Motor neuron (in vitro differentiated cells): ENCODE measurements around the gene ABCG1. TPM values are rescaled to one million over a fixed set of nuclear protein-coding genes. Genes with fewer than 3 reads are reported as not detected.

Source experiments
- ATAC-seq, 8 experiments: fragments of 200-7000 bp; cut with Tn5 transposase; replicated peaks in 6 of 8; 2 replicates each; pipeline ENCODE4 v1.8.0; 2021; ENCODE audit warnings: mild to moderate bottlenecking in 8 of 8, moderate library complexity in 8 of 8
- H3K27ac ChIP-seq, 2 donors: fragments of 250-450 bp; sonication (Bioruptor Pico); 2 replicates each; pipeline ENCODE4 v1.9.0; 2021; ENCODE audit warnings: antibody characterized with exemption in 2 of 2, mild to moderate bottlenecking in 2 of 2, moderate library complexity in 1 of 2
- H3K4me1 ChIP-seq, 2 donors: fragments of 250-450 bp; sonication (Bioruptor Pico); replicated peaks in 1 of 2; 2 replicates each; pipeline ENCODE4 v1.6.1; 2021; ENCODE audit warnings: antibody characterized with exemption in 2 of 2, mild to moderate bottlenecking in 2 of 2, moderate library complexity in 1 of 2
- H3K4me3 ChIP-seq, 5 donors: fragments of 250-450 bp; sonication (Bioruptor Pico); 2 replicates each; pipeline ENCODE4 v1.9.0; 2021; ENCODE audit warnings: antibody characterized with exemption in 5 of 5, mild to moderate bottlenecking in 5 of 5, moderate library complexity in 4 of 5
- WGBS, 10 experiments: fragments of 450-650 bp; shearing (Covaris generic); methylation state at CpG; one replicate each; pipeline ENCODE4 v1.0.0; 2022; 5-methylcytosine and 5-hydroxymethylcytosine counted together
- in situ Hi-C, 9 experiments: fragments of 400-800 bp; cut with MboI; loops; one replicate each; pipeline ENCODE4 v1.15.0; 2021; ENCODE audit warnings: low sequenced_read_pairs in 9 of 9, low pct_unique_long_range_greater_than_20kb in 2 of 9; ENCODE audit not compliant: unreplicated experiment in 9 of 9
- total RNA-seq, 8 experiments: library from RNA; unstranded; fragments of 300-600 nt; gene quantifications; 2 replicates each; pipeline versions ENCODE4 v1.2.3 to v1.2.4, GENCODE V29; 2022

Gene ABCG1
- total RNA-seq, 8 experiments from 2014 or later, result 0.36 to 26.7 (median 2.8) TPM

- ATAC-seq, result peak in 1 of 8 experiments; percentile 7
- WGBS, 10 experiments, result 0 to 93% (median 83%) methylated on average over 1 to 6 of the region's 22 CpGs; no CpG with 5 or more reads in 5 of the 10 experiments
- in situ Hi-C loops, result no loop called here
- H3K4me3 ChIP-seq, result no peak overlapping the region
- H3K27ac ChIP-seq, result peak overlapping the region in 1 of 2 donors; percentile 70
- H3K4me1 ChIP-seq, result peaks cover 7 to 24% of the 10 kb centered on the region in 2 donors
These were observed 61.6 kb downstream of the ABCG1 start for GRCh38 chr21:42280356-42281180.

GRCh38 chr21:42281181-42281680 is 62.3 kb downstream of the ABCG1 start:
- ATAC-seq, result peak in 3 of 8 experiments; percentile 15 to 48 (median 21)
- in situ Hi-C loops, result no loop called here
- Histone ChIP-seq H3K4me1 (peaks cover 7 to 24% of the 10 kb centered on the region in 2 donors), H3K4me3 (no peak overlapping the region), H3K27ac (peak overlapping the region in 1 of 2 donors; percentile 70)
- 0 to 91% (median 70%) methylated on average over 1 to 8 of the region's 12 CpGs; no CpG with 5 or more reads in 5 of the 10 experiments for WGBS, 10 experiments

GRCh38 chr21:42282021-42282420 is 63.1 kb downstream of the ABCG1 start:
- H3K27ac ChIP-seq, result no peak overlapping the region
- ATAC-seq, result no peak
- 65 to 100% (median 83%) methylated on average over 1 to 4 of the region's 18 CpGs; no CpG with 5 or more reads in 6 of the 10 experiments for WGBS, 10 experiments
- in situ Hi-C loops, result no loop called here
- H3K4me3 ChIP-seq, result no peak overlapping the region
- H3K4me1 ChIP-seq, result peaks cover 7 to 24% of the 10 kb centered on the region in 2 donors

GRCh38 chr21:42282715-42283114 is 63.8 kb downstream of the ABCG1 start:
- in situ Hi-C loops, result no loop called here
- no peak for ATAC-seq
- 20 to 94% (median 41%) methylated on average over 1 to 6 of the region's 12 CpGs; no CpG with 5 or more reads in 5 of the 10 experiments for WGBS, 10 experiments
- H3K4me3 ChIP-seq, result no peak overlapping the region
- H3K4me1 ChIP-seq, result peaks cover 7 to 20% of the 10 kb centered on the region in 2 donors
- no peak overlapping the region for H3K27ac ChIP-seq

- WGBS, 10 experiments, result 12 to 82% (median 68%) methylated on average over 2 to 11 of the region's 13 CpGs; no CpG with 5 or more reads in 1 of the 10 experiments
- ATAC-seq, result no peak
These were observed 66.8 kb downstream of the ABCG1 start for GRCh38 chr21:42285569-42286245.

GRCh38 chr21:42286416-42286815 is 67.5 kb downstream of the ABCG1 start:
- Histone ChIP-seq H3K4me3 (no peak overlapping the region), H3K4me1 (peaks cover 2 to 5% of the 10 kb centered on the region in 2 donors), H3K27ac (no peak overlapping the region)
- in situ Hi-C loops, result no loop called here
- WGBS, 10 experiments, result 20 to 100% (median 83%) methylated on average over 2 to 12 of the region's 12 CpGs; no CpG with 5 or more reads in 3 of the 10 experiments
- ATAC-seq, result no peak

More at GRCh38 chr21:42285569-42286245, 66.8 kb downstream of the ABCG1 start:
- peaks cover 6 to 11% of the 10 kb centered on the region in 2 donors for H3K4me1 ChIP-seq
- in situ Hi-C loops, result no loop called here
- H3K4me3 ChIP-seq, result no peak overlapping the region
- no peak overlapping the region for H3K27ac ChIP-seq

GRCh38 chr21:42287193-42288083 is 68.5 kb downstream of the ABCG1 start:
- WGBS, 10 experiments, result 58 to 89% (median 80%) methylated on average over 1 to 20 of the region's 36 CpGs; no CpG with 5 or more reads in 1 of the 10 experiments
- H3K27ac ChIP-seq, result no peak overlapping the region
- H3K4me1 ChIP-seq, result no peaks in the 10 kb centered on the region
- in situ Hi-C loops, result no loop called here
- H3K4me3 ChIP-seq, result no peak overlapping the region
- ATAC-seq, result peak in 5 of 8 experiments; percentile 59 to 85 (median 63)

- no peak overlapping the region for H3K4me3 ChIP-seq
- WGBS, 10 experiments, result 0 to 100% (median 90%) methylated on average over 1 to 5 of the region's 5 CpGs; no CpG with 5 or more reads in 2 of the 10 experiments
- no peak overlapping the region for H3K27ac ChIP-seq
- ATAC-seq, result no peak
- H3K4me1 ChIP-seq, result no peaks in the 10 kb centered on the region
- in situ Hi-C loops, result no loop called here
These were observed 70.0 kb downstream of the ABCG1 start for GRCh38 chr21:42288962-42289361.

GRCh38 chr21:42289926-42290325 is 71.0 kb downstream of the ABCG1 start:
- Histone ChIP-seq H3K27ac (no peak overlapping the region), H3K4me1 (no peaks in the 10 kb centered on the region), H3K4me3 (no peak overlapping the region)
- WGBS, 10 experiments, result 64 to 96% (median 90%) methylated on average over 2 to 12 of the region's 18 CpGs; no CpG with 5 or more reads in 1 of the 10 experiments
- in situ Hi-C loops, result no loop called here
- no peak for ATAC-seq

- ATAC-seq, result peak in 2 of 8 experiments; percentile 21 to 97
- Histone ChIP-seq H3K4me3 (no peak overlapping the region), H3K27ac (no peak overlapping the region), H3K4me1 (no peaks in the 10 kb centered on the region)
- 0 to 100% (median 30%) methylated on average over 1 to 2 of the region's 3 CpGs; no CpG with 5 or more reads in 1 of the 10 experiments for WGBS, 10 experiments
- in situ Hi-C loops, result no loop called here
These were observed 71.6 kb downstream of the ABCG1 start for GRCh38 chr21:42290505-42290904.

GRCh38 chr21:42291003-42291750 is 72.2 kb downstream of the ABCG1 start:
- Histone ChIP-seq H3K4me3 (no peak overlapping the region), H3K27ac (no peak overlapping the region), H3K4me1 (no peaks in the 10 kb centered on the region)
- 90 to 95% (median 91%) methylated on average over 2 to 24 of the region's 35 CpGs; no CpG with 5 or more reads in 6 of the 10 experiments for WGBS, 10 experiments
- peak in 1 of 8 experiments; percentile 16 for ATAC-seq
- in situ Hi-C loops, result no loop called here
